IgD-negative memory B cell (primary cell): ENCODE measurements around the gene LRRC10B. TPM values are rescaled to one million over a fixed set of nuclear protein-coding genes. Genes with fewer than 3 reads are reported as not detected.

Experiments used
- H3K27ac Mint-ChIP-seq, 3 donors: one replicate each; pipeline ENCODE4 v1.8.0; 2020 to 2022; ENCODE audit warnings: mild to moderate bottlenecking in 3 of 3, mixed read lengths in 3 of 3, moderate library complexity in 1 of 3
- H3K27me3 Mint-ChIP-seq: one replicate; pipeline ENCODE4 v1.8.0; 2021; ENCODE audit warnings: mixed read lengths
- H3K36me3 Mint-ChIP-seq: one replicate; pipeline ENCODE4 v1.8.0; 2020; ENCODE audit warnings: mild to moderate bottlenecking, mixed read lengths
- H3K4me1 Mint-ChIP-seq, 3 donors: one replicate each; pipeline ENCODE4 v1.8.0; 2020 to 2022; ENCODE audit warnings: mixed read lengths in 3 of 3, mild to moderate bottlenecking in 1 of 3
- H3K4me3 Mint-ChIP-seq, 4 donors: one replicate each; pipeline ENCODE4 v1.8.0; 2020 to 2022; ENCODE audit warnings: mild to moderate bottlenecking in 4 of 4, mixed read lengths in 4 of 4, moderate library complexity in 3 of 4
- H3K9me3 Mint-ChIP-seq, 3 donors: one replicate each; pipeline ENCODE4 v1.8.0; 2020 to 2021; ENCODE audit warnings: mixed read lengths in 3 of 3, mild to moderate bottlenecking in 1 of 3
- polyA plus RNA-seq: library from polyadenylated mRNA; unstranded; fragments of 300-500 nt; fragmentation: Illumina TruSeq; gene quantifications from one replicate; pipeline ENCODE4 v1.2.3, GENCODE V29; 2021

The LRRC10B gene
- polyA plus RNA-seq, 1 donor from 2014 or later = not detected

DNA sequence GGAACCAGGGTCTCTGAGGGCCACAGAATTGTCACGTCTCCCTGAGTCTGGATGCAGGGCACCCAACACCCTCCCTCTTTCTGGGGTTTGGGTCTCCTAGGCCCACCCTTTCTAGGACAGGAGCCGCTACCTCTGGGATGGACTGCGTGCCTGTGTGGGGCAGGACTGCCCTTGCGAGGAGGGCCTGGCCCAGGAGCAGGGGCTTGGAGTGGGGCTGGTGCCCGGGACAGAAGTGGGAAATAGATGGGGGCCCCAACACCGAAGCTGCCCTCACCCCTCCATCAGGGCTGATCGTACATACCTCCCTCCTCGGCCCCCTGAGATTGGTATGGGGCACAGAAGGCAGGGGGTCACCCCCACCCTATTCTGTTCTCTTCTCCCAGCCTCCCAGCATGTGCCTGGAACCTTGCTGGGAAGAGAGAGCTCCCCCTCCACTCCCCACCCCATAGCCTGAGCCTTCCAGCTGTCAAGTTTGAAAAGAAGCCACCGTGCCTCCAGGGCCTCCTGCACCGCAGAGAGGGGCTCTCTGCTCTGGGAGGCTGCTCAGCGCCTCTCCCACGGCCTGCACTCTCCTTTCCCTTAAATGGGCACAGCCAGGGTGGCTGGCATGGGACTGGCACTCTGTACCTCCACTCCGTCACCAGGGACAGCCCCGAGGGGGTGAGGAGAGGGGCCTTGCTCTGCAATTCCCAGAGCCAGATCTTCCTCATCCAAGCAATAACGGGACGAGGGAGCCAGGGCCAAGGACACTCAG, 1.8 kb downstream of the LRRC10B start:
- Mint-ChIP-seq H3K36me3 (no peaks in the 10 kb centered on the region), H3K4me3 (peak overlapping the region in 2 of 4 donors; percentile 49 to 78), H3K27ac (peak overlapping the region in 1 of 3 donors; percentile 50), H3K4me1 (peaks cover 0 to 6% (median 3%) of the 10 kb centered on the region in 3 donors), H3K27me3 (peaks cover 44% of the 10 kb centered on the region), H3K9me3 (no peaks in the 10 kb centered on the region)

GRCh38 chr11:61510974-61511373, 2.4 kb downstream of the LRRC10B start:
- peak overlapping the region in 1 of 3 donors; percentile 50 for H3K27ac Mint-ChIP-seq
- H3K27me3 Mint-ChIP-seq = peaks cover 44% of the 10 kb centered on the region
- peaks cover 0 to 6% (median 3%) of the 10 kb centered on the region in 3 donors for H3K4me1 Mint-ChIP-seq
- no peaks in the 10 kb centered on the region for H3K36me3 Mint-ChIP-seq
- H3K9me3 Mint-ChIP-seq = no peaks in the 10 kb centered on the region
- H3K4me3 Mint-ChIP-seq = no peak overlapping the region

- no peaks in the 10 kb centered on the region for H3K36me3 Mint-ChIP-seq
- peaks cover under 1 to 6% (median 3%) of the 10 kb centered on the region in 3 donors for H3K4me1 Mint-ChIP-seq
- peak overlapping the region in 1 of 3 donors; percentile 50 for H3K27ac Mint-ChIP-seq
- no peak overlapping the region for H3K4me3 Mint-ChIP-seq
- H3K27me3 Mint-ChIP-seq = peaks cover 42% of the 10 kb centered on the region
- no peaks in the 10 kb centered on the region for H3K9me3 Mint-ChIP-seq
These were observed 2.8 kb downstream of the LRRC10B start for GRCh38 chr11:61511383-61511782.

- peak overlapping the region in 2 of 3 donors; percentile 21 to 53 for H3K27ac Mint-ChIP-seq
- H3K4me3 Mint-ChIP-seq = no peak overlapping the region
- H3K9me3 Mint-ChIP-seq = no peaks in the 10 kb centered on the region
- H3K36me3 Mint-ChIP-seq = no peaks in the 10 kb centered on the region
- H3K4me1 Mint-ChIP-seq = peaks cover 3 to 12% (median 5%) of the 10 kb centered on the region in 3 donors
- peaks cover 41% of the 10 kb centered on the region for H3K27me3 Mint-ChIP-seq
These were observed 3.9 kb downstream of the LRRC10B start for GRCh38 chr11:61512435-61512834.

DNA sequence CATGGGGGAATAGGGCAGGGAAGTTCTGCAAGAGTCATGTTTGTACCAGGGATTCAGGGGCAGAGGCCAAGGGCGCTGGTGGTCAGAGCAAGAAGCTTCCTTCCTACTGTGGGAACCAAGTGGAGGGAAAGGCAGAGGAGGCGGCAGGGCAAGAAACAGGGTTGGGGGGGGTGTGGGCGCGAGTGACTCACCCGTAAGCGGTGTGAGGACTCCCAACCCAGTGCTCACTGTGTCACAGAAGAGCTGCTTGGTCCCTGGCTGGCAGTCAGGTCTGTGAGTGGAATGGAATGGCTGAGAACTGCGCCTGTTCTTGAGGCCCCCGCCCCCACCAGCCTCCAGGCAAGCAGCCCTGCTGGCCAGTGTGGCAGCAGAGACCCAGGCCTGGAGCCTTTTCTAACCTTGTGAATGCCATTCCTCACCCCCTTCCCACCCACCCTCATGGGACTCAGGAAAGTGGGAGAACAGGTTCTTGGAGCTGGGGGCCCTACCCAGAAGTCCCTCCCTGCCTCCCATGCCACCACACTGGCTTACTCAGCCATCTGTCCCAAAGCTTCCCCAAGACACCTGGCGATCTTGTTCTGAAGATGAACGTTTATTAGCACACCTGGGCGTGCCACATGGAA, 4.7 kb downstream of the LRRC10B start:
- peaks cover 33% of the 10 kb centered on the region for H3K27me3 Mint-ChIP-seq
- H3K9me3 Mint-ChIP-seq = no peaks in the 10 kb centered on the region
- peaks cover 0 to 6% (median 5%) of the 10 kb centered on the region in 3 donors for H3K4me1 Mint-ChIP-seq
- no peaks in the 10 kb centered on the region for H3K36me3 Mint-ChIP-seq
- H3K4me3 Mint-ChIP-seq = no peak overlapping the region
- no peak overlapping the region for H3K27ac Mint-ChIP-seq

DNA sequence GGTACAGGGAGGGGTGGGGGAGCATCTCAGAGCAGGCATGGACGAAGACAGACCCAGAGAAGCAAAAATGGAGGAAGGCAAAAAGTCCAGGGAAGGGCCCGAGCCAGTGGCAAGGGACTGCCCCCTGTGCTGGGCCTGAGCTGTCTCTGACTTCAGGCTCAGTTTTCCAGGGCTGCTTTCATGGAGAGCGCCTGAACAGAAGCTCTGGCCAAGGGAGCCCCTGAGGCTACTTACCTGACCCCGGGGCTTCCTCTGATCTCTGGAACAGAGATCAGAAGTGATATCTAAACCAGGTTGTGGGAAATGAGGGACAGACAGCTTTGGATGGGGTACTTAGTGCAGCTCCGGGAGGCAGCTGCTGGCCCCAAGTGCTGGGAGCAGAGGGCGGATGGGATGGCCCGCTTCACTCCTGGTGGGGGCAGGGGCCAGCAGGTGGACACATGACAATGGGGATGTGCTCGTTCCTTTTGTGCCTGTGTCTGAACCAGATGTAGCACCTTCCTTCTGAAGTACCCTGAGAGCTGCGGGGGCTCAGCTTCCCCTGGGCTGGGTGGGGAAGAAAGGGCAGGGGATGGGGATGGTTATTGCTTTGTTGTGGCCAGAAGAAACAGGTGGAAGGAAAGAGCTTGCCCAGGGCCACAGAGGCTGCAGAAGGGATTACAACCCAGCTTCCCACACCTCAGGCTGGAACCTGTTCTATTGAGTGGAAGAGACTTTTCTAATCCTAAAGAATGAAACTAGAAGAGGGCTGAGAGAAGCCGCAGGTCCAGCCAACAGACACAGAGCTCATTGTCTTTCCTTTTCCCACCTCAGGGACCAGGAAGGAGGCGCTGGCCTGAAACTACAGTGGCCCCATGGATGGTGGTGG, 5.7 kb downstream of the LRRC10B start:
- Mint-ChIP-seq H3K27ac (no peak overlapping the region), H3K4me3 (no peak overlapping the region), H3K9me3 (no peaks in the 10 kb centered on the region), H3K4me1 (peaks cover 0 to 6% (median 5%) of the 10 kb centered on the region in 3 donors), H3K36me3 (no peaks in the 10 kb centered on the region), H3K27me3 (peaks cover 34% of the 10 kb centered on the region)

DNA sequence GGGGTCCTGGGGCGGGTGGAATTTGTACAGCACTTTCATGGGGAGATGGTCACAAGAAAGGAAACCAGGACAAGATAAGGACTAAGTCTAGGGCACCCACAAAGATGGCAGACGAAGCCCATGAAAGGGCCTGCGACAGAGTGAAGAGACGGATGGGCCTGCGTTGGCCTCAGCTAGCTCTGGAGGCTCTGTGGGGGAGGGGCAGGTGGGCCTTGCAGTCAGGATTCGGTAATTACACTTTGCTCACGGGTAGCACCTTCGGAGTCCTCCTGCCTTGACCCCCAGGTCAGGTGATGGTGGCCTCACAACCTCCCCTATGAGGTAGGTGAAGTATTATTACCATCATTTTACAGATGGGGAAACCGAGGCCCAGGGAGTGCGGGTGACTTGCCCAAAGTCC, 7.1 kb downstream of the LRRC10B start:
- H3K27me3 Mint-ChIP-seq = peaks cover 26% of the 10 kb centered on the region
- no peaks in the 10 kb centered on the region for H3K36me3 Mint-ChIP-seq
- H3K4me3 Mint-ChIP-seq = no peak overlapping the region
- no peak overlapping the region for H3K27ac Mint-ChIP-seq
- peaks cover 0 to 6% (median 5%) of the 10 kb centered on the region in 3 donors for H3K4me1 Mint-ChIP-seq
- H3K9me3 Mint-ChIP-seq = no peaks in the 10 kb centered on the region

GRCh38 chr11:61516191-61516590, 7.6 kb downstream of the LRRC10B start:
- Mint-ChIP-seq H3K4me1 (peaks cover 0 to 6% (median 5%) of the 10 kb centered on the region in 3 donors), H3K27me3 (peaks cover 21% of the 10 kb centered on the region), H3K9me3 (no peaks in the 10 kb centered on the region)

GRCh38 chr11:61516675-61517572, 8.4 kb downstream of the LRRC10B start:
- H3K36me3 Mint-ChIP-seq = no peaks in the 10 kb centered on the region
- H3K9me3 Mint-ChIP-seq = no peaks in the 10 kb centered on the region
- H3K27me3 Mint-ChIP-seq = peaks cover 16% of the 10 kb centered on the region
- no peak overlapping the region for H3K27ac Mint-ChIP-seq
- peak overlapping the region in 3 of 4 donors; percentile 34 to 69 (median 38) for H3K4me3 Mint-ChIP-seq
- H3K4me1 Mint-ChIP-seq = peaks cover 0 to 6% (median 5%) of the 10 kb centered on the region in 3 donors

More at GRCh38 chr11:61516191-61516590, 7.6 kb downstream of the LRRC10B start:
- Mint-ChIP-seq H3K36me3 (no peaks in the 10 kb centered on the region), H3K4me3 (peak overlapping the region in 1 of 4 donors; percentile 69), H3K27ac (no peak overlapping the region)

DNA sequence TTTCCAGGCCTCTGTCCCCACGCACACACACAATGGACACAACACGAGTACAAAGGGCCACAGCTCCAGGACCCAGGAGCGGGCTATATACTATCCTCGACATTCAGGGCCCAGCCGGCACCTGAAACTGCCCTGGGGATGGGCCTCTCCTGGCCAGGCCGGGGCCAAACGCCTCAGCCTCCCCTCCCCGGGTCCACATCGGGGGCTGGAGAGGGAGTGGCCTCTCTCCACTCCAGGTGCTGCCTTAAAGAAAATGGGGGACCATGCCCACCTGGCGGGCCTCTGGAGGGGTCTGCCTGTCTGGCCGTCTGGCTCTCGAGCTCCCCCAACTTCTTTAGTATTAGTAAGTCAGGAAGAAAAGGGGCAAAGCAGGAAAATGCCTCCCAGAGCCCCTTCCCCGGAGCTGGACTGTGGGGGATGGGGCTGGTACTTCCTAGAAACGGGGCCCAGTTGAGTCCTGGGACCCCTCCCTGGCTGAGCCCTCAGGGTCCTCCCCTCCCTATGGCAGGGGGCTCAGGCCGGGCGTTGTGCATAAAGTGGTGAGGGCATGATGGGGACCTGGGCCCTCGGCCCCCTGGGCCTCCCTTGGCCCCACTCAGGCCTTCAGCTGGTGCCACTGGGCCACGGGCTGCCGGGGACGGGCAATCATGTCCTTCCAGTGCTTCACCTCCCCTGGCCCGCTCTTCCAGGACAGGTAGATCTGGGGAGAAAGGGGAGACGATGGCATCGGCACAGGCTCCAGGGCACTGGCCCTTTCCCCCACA, 9.7 kb downstream of the LRRC10B start:
- peaks cover 0 to 6% (median 5%) of the 10 kb centered on the region in 3 donors for H3K4me1 Mint-ChIP-seq
- H3K27me3 Mint-ChIP-seq = peaks cover 9% of the 10 kb centered on the region
- H3K9me3 Mint-ChIP-seq = no peaks in the 10 kb centered on the region
- no peak overlapping the region for H3K4me3 Mint-ChIP-seq
- no peak overlapping the region for H3K27ac Mint-ChIP-seq
- no peaks in the 10 kb centered on the region for H3K36me3 Mint-ChIP-seq

DNA sequence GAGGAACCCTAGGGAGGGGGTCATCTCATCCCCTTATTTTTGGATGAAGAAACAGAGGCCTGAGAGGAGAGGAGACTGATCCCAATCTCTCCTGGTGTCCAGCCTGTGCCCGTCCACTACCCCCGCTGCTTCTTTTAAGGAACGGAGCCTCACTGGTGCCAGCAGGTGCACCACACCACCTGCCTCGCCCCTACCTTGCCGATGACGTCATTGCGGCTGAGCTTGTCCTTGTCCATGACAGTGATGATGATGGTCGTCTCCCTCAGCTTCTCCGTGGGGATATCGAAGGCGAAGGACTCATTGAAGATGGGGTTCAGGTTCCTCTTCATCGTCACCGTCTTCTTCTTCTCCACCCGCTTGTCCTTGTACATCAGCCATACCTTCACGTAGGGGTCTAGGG, 14.3 kb downstream of the LRRC10B start:
- Mint-ChIP-seq H3K4me3 (no peak overlapping the region), H3K9me3 (no peaks in the 10 kb centered on the region), H3K27ac (no peak overlapping the region), H3K27me3 (peaks cover 9% of the 10 kb centered on the region), H3K36me3 (no peaks in the 10 kb centered on the region), H3K4me1 (no peaks in the 10 kb centered on the region)

DNA sequence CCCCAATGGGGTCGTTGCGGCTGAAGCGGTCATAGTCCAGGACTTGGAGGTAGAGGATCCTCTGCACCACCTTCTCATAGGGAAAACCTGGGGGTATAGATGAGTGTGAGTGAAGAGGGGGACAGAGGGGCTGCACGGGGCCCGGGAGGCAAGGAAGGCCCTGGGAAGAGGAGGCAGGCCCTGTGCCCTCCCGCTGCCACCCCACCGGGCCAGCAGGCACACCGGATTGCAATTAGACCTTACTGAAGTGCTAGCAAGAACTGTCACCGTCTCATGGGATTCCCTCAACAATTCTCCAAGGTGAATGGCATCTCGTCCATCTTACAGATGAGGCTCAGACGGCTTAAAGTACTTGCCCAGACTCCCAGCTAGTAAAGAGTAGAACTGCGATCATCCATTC, 15.9 kb downstream of the LRRC10B start:
- Mint-ChIP-seq H3K4me3 (no peak overlapping the region), H3K4me1 (no peaks in the 10 kb centered on the region), H3K9me3 (no peaks in the 10 kb centered on the region), H3K36me3 (no peaks in the 10 kb centered on the region), H3K27me3 (peaks cover 10% of the 10 kb centered on the region), H3K27ac (no peak overlapping the region)

DNA sequence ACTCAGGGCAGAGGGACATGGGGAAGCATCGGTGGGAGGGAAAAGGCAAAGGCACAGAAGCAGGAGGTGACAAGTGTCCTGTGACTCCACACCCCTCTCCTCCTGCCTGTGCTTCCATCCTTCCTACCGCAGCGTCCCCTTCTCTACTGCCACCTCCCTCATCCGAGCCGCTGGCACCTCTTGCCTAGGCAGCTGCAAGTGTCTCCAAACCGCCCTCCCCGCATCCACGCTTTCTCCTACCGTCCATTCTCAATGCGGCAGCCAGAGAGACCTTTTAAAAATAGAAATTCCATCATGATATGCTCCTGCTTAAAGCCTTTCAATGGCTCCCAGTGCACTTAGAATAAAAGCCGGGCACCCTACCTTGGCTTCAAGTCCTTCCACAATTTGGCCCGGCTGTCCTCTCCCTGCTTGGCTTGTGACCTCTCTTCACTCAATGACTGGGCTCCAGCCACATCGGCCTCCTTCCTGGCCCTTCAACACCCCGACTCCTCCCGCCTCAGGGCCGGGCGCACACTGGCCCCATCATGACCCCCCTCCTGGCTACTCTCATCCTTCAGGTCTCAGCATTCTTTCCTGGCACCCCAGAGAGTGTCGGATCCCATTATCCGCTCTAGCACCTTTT, 16.5 kb downstream of the LRRC10B start:
- Mint-ChIP-seq H3K27me3 (peaks cover 10% of the 10 kb centered on the region), H3K9me3 (no peaks in the 10 kb centered on the region), H3K27ac (no peak overlapping the region), H3K4me3 (no peak overlapping the region), H3K36me3 (no peaks in the 10 kb centered on the region), H3K4me1 (no peaks in the 10 kb centered on the region)
